Nucleus accumbens (tissue), 56 donors: ENCODE measurements around the gene CCL7.

ENCODE experiments used
- DNase-seq, 56 donors: peaks; one replicate each; lab custom pipeline; 2025; lab: John Stamatoyannopoulos, UW

Gene CCL7

DNA sequence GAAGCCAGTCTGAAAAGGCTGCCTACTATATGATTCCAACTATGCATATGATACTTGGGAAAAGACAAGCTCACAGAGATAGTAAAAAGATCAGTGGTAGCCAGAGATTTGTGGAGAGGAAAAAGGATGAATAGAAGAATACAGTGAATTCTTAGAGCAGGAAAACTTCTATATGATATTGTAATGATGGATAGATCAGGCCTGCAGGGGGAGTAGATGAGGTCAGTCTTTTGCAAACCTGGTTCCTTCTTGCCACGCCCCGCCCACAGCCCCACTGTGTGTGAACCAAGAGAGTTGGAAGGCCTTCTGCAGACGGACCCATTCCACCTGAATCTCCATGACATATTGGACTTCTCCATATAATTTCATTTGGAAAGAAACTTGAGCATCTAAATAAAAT is 48.5 kb downstream of the CCL7 start:
- DNase-seq: no peak

DNA sequence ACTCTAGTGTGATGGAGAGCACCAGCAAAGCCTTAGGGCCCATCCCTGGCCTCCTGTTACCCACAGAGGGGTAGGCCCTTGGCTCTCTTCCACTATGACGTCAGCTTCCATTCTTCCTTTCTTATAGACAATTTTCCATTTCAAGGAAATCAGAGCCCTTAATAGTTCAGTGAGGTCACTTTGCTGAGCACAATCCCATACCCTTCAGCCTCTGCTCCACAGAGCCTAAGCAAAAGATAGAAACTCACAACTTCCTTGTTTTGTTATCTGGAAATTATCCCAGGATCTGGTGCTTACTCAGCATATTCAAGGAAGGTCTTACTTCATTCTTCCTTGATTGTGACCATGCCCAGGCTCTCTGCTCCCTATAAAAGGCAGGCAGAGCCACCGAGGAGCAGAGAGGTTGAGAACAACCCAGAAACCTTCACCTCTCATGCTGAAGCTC is 49.0 kb downstream of the CCL7 start, which contains the start of gene CCL8:
TSS of gene CCL8 (plus strand) at position 397 of the 445 bp plus-strand sequence. CDS start 67 bp downstream, outside the sequence.
- DNase-seq: no peak
